GM12864 (cell line): ENCODE measurements around the gene S1PR4.

Source experiments
- DNase-seq: peaks from one replicate; pipeline ENCODE4 v3.0.0-alpha.2; 2011; ENCODE audit warnings: low read depth
- H3K4me3 ChIP-seq: 2 replicates; pipeline ENCODE4 v1.5.1; 2011; ENCODE audit warnings: mild to moderate bottlenecking, low read depth, low read length, control low read depth
- TF ChIP-seq, protein P1 (sequence below): IDR thresholded peaks from 2 replicates; pipeline ENCODE4 v1.5.1; 2011; ENCODE audit warnings: low read depth, mild to moderate bottlenecking, moderate library complexity, low read length, control low read depth, inconsistent platforms; ENCODE audit errors: missing control alignments

The S1PR4 gene

GRCh38 chr19:3193256-3194105, 14.9 kb downstream of the S1PR4 start:
- no peak for DNase-seq
- H3K4me3 ChIP-seq = no peak overlapping the region
- TF ChIP-seq, protein P1, sequence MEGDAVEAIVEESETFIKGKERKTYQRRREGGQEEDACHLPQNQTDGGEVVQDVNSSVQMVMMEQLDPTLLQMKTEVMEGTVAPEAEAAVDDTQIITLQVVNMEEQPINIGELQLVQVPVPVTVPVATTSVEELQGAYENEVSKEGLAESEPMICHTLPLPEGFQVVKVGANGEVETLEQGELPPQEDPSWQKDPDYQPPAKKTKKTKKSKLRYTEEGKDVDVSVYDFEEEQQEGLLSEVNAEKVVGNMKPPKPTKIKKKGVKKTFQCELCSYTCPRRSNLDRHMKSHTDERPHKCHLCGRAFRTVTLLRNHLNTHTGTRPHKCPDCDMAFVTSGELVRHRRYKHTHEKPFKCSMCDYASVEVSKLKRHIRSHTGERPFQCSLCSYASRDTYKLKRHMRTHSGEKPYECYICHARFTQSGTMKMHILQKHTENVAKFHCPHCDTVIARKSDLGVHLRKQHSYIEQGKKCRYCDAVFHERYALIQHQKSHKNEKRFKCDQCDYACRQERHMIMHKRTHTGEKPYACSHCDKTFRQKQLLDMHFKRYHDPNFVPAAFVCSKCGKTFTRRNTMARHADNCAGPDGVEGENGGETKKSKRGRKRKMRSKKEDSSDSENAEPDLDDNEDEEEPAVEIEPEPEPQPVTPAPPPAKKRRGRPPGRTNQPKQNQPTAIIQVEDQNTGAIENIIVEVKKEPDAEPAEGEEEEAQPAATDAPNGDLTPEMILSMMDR = no peak

GRCh38 chr19:3194106-3195087, 15.8 kb downstream of the S1PR4 start:
- no peak for DNase-seq

DNA sequence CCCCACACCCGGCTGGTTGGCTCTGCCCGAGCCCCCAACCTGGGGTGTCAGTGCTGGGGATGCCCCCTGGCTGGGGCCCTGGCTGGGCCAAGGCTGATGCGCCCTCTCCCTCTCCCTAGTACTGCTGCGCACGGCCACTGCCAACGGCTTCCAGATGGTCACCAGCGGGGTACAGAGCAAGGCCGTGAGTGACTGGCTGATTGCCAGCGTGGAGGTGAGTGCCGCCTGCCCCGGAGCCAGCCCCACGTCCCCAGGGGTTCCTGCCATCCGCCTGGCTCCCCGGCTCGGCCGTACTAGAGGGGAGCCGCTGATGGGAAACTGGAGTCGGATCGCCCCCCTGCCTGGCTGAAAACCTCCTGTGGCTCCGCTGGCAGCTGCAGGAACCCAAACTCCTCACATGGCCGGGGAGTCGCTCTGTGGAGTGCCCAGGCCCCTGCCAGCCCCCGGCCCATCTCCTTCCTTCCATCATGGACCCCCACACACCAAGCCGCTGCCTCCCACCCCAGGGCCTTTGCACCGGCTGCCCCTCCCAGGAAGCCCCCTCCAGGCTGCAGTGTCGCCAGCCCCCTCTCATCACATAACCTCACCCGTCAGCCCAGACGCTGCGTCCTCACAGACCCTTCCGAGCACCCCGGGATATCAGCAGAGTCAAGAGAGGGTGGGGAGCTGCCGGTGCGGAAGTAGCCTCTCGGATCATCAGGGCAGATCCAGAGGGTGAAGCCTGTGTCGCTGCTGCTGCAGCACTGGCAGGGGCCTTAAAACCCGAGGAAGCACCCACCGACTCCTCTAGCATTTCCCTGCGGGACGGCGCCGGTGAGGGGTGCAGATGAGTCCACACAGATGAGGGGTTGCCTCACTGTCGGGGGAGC, 17.7 kb downstream of the S1PR4 start:
- no peak for DNase-seq
- TF ChIP-seq, protein P1 = no peak
- no peak overlapping the region for H3K4me3 ChIP-seq

More at GRCh38 chr19:3194106-3195087, 15.8 kb downstream of the S1PR4 start:
- TF ChIP-seq, protein P1 = no peak
- H3K4me3 ChIP-seq = no peak overlapping the region

GRCh38 chr19:3196933-3197205, 18.3 kb downstream of the S1PR4 start:
- no peak overlapping the region for H3K4me3 ChIP-seq

DNA sequence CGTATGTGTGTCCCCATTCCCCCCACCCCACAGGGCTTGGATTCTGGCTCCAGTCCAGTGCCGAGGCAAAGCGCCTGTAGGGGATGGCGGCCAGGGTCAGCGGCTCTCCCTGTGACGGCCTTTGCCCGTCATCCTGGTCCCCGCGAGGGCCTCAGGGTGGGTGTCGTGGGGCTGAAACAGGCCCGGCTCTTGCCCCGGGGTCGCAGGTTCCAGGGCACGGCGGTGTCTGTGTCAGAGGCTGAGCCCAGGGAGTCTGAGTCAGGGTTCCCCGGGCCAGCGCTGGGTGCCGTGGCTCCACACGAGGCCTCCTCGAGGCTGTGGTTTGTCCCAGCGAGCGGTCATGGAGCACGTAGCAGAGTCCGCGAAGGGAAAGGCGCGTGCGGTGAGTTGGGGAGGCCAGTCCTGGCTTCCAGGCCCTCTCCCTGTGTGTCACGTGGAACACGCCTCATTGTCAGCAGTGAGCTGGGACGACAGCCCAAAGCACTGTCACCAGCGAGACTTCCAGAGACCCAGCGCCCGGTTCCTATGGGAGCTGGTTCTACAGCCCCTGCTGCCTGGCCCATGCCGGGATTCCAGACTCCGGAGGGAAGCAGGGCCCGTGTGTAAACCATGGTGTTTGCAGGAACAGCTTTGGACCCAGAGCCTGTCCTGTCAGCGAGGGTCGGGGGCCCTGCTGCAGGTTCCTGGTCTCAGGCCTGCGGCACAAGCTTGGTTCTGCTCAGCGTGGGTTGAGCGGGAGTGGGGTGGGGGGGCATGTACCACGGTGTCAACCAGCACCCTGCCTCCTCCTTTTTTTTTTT, 20.5 kb downstream of the S1PR4 start:
- H3K4me3 ChIP-seq = no peak overlapping the region
- no peak for DNase-seq
- TF ChIP-seq, protein P1 = no peak

More at GRCh38 chr19:3196933-3197205, 18.3 kb downstream of the S1PR4 start:
- DNase-seq = no peak
- TF ChIP-seq, protein P1 = no peak

DNA sequence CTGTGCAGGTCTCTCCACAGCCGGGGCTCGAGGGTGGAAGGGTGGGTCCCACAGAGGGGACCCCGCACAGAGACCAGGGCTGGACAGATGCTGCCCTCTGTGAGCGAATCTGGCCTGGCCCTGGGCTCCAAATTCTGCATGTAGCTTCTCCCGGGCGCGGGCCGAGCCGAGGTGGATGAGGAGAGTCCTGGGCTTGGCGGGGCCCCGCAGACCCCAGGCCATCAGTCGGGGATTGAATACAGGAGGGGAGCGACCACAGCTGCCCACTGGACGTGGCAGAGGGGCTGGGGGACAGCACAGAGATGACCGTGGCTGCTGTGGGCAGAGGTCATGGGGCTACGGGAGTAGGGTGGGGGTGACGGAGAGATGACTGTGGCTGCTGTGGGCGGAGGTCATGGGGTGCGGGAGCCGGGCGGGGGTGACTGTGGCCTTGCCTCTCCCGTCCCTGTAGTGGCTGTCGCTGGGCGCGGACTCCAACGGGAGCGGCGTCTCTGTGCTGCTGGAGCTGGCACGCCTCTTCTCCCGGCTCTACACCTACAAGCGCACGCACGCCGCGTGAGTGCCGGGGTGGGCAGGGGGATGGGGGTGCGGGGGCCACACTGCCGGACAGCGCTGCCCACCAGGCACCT, 22.6 kb downstream of the S1PR4 start:
- no peak for DNase-seq
- TF ChIP-seq, protein P1 = no peak
- H3K4me3 ChIP-seq = no peak overlapping the region
